ENCODE results near the gene MOCS3.
"Not testable (repeated sequence)": the region's sequence is repeated elsewhere in the genome, so short reads cannot be mapped to it uniquely, and the experiment has no call there.

The MOCS3 gene

DNA sequence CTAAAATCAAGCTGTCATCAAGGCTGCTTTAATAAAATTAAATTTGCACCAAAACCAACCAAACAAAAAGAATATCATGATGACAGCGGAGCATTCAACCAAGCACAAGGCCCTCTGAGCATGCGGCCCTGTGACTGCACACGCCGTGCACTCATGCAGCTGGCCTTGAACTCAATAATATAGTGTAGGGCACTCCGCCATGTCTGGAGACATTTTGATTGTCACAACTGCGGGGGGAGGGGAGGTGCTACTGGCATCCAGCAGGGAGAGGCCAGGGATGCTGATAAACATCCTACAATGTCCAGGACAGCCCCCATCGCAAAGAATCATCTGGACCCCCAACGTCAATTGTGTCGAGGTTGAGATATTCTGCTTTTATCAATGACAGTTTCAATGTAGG, 9.7 kb downstream of the MOCS3 start:
- TF ChIP-seq, protein P1, sequence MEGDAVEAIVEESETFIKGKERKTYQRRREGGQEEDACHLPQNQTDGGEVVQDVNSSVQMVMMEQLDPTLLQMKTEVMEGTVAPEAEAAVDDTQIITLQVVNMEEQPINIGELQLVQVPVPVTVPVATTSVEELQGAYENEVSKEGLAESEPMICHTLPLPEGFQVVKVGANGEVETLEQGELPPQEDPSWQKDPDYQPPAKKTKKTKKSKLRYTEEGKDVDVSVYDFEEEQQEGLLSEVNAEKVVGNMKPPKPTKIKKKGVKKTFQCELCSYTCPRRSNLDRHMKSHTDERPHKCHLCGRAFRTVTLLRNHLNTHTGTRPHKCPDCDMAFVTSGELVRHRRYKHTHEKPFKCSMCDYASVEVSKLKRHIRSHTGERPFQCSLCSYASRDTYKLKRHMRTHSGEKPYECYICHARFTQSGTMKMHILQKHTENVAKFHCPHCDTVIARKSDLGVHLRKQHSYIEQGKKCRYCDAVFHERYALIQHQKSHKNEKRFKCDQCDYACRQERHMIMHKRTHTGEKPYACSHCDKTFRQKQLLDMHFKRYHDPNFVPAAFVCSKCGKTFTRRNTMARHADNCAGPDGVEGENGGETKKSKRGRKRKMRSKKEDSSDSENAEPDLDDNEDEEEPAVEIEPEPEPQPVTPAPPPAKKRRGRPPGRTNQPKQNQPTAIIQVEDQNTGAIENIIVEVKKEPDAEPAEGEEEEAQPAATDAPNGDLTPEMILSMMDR (IDR thresholded peaks at IDR 0.05; ENCODE audit: insufficient read depth, low read depth, low read length, missing control alignments) = no peak
- H3K4me3 ChIP-seq (ENCODE audit: low read length) = no peak overlapping the region
- no peak for DNase-seq (ENCODE audit: low read depth)

DNA sequence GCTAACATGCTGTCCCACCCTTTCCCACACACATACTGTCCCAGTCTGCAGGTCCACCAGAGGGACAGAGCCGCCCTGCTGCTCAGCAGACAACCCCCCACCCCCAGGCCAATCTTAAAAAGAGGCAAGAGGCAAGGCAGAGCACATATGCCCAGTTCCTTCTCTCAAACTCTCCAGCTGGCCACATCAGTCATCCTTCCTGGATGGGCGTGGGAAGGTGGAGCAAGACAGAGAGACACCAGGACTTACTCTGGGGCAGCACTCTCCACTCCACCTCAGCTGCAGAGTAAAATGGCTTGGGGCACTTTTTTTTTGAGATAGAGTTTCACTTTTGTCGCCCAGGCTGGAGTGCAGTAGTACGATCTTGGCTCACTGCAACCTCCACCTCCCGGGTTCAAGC, 10.8 kb downstream of the MOCS3 start:
- H3K4me3 ChIP-seq (ENCODE audit: low read length) = no peak overlapping the region
- TF ChIP-seq, protein P1 (IDR thresholded peaks at IDR 0.05; ENCODE audit: insufficient read depth, low read depth, low read length, missing control alignments) = no peak
- DNase-seq (ENCODE audit: low read depth) = peak; percentile 22

DNA sequence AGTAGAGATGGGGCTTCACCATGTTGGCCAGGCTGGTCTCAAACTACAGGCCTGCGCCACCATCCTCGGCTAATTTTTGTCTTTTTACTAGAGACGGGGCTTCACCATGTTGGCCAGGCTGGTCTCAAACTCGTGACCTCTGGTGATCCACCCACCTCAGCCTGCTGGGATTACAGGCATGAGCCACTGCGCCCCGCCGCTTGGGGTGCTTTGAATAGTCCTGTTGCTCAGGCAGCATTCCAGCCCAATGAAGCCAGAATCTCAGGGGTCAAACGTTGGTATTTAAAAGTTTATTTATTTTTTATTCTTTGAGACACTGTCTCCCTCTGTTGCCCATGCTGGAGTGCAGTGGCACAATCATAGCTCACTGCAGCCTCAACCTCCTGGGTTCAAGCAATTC, 11.3 kb downstream of the MOCS3 start:
- H3K4me3 ChIP-seq (ENCODE audit: low read length) = no peak overlapping the region
- no peak for DNase-seq (ENCODE audit: low read depth)
- TF ChIP-seq, protein P1 (IDR thresholded peaks at IDR 0.05; ENCODE audit: insufficient read depth, low read depth, low read length, missing control alignments) = no peak

DNA sequence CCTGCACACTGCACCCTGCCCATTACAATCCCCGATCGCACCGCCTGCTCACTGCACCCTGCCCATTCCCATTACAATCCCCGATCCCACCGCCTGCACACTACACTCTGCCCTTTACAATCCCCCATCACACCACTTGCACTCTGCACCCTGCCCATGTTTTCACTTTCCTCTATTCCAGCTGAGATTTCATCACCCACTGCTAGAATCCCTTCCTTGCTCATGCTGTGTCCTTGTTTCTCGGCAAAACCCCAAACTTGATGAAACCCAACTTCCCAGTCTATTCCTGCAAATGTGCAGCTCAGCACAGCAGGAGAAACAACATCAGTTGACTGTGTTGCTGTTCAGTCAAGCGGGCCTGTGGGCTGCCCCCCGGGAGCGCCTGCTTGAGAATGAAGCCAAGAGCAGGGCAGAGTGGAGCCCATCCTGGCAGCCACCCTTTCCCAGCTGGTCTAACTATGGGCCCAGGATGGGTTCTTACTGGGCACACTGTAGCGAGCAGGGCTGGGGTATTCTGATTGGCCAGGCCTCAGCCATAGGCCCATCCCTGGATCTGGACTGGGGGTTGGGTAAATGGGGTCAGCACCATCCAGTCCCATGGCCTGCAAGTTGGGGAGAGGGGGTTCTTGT, 17.2 kb downstream of the MOCS3 start:
- no peak for DNase-seq (ENCODE audit: low read depth)
- TF ChIP-seq, protein P1 (IDR thresholded peaks at IDR 0.05; ENCODE audit: insufficient read depth, low read depth, low read length, missing control alignments) = no peak
- H3K4me3 ChIP-seq (ENCODE audit: low read length) = no peak overlapping the region

DNA sequence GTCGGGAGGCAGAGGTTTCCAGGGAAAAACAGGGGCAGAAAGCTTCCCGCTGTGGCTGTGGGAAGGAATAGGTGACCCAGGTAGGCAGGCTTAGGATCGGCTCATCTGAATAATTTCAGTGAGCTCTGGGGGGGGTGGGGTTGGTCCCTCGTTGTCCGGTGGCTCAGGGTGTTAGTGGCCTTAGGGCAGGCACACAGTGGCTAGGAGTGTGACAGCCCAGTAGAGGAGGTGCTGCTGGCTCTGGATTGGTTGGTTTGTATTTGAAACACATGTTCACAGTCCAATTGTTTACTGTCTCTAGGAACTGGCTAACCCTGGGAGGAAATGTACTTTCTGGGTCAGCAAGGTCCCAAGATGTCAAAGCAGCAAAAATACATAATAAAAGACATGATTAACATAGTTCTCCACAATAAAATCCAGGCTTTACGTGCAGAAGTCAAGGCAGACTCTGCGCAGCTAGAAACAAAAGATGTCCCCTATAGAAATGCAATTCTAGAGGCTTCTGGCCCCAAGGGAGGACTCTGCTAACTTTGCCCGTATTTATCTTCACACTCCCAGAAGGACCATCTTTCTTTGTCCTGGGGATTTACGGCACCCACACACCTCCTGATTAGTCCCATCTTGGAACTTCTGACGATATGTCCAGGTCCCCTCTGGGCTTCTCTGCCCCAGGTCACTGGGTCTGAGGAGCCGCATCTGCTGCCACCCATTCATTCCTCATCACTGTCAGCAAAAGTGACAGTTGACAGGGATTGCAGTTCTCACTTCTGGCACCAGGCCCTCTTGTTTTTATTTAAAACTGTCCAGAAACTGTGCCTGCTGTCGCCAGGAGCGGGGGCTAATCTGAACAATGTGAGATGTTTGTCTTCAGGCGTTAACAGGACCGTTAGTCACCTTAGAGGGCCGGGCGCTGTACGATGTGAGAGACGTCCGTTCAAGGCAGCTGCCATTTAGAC, 18.7 kb downstream of the MOCS3 start:
- no peak for DNase-seq (ENCODE audit: low read depth)
- TF ChIP-seq, protein P1 (IDR thresholded peaks at IDR 0.05; ENCODE audit: insufficient read depth, low read depth, low read length, missing control alignments) = no peak
- H3K4me3 ChIP-seq (ENCODE audit: low read length) = no peak overlapping the region

DNA sequence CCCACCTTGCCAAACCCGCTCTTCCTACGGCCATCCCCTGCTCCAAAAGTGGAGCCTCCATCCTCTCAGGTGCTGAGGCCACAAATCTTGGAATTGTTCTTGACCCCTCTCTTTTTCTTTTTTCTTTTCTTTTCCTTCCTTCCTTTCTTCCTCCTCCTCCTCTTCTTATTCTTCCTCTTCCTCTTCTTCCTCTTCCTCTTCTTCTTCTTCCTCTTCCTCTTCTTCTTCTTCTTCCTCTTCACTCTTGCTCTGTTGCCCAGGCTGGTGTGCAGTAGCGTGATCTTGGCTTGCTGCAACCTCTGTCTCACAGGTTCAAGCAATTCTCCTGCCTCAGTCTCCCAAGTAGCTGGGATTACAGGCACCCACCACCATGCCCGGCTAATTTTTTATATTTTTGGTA, 19.9 kb downstream of the MOCS3 start:
- not testable (repeated sequence) for DNase-seq (ENCODE audit: low read depth); H3K4me3 ChIP-seq (ENCODE audit: low read length)

DNA sequence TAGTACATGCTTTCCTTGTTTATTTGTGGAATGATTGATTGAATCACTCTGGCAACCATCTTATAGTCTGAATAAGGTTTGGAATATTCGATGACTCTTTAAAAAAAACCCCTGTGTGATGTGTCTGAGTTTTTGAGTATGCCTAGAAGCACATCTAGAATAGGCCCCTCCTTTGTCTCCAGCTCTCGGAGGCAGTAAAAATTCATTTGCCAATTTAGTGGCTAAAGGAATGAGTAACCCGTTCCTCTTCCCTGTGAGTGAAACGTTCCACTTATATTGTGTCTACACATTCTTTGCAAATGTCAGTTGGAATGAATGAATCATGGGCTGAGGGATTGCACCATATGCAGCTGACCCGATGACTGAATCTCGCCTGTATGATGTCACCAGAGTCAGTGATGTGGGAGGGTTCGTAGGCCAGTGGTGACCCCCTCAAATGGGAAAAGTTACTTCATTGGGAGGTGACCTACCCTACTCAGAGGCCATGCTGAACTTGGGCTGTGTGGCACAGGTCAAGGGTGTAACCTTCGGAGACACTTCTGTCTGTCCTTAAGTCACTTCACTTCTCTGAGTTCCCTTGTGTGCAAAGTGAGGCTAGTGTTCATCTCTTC, 21.6 kb downstream of the MOCS3 start:
- peak; percentile 98 for DNase-seq (ENCODE audit: low read depth)
- TF ChIP-seq, protein P1 (IDR thresholded peaks at IDR 0.05; ENCODE audit: insufficient read depth, low read depth, low read length, missing control alignments) = no peak
- H3K4me3 ChIP-seq (ENCODE audit: low read length) = no peak overlapping the region
